OCI-LY7 (cell line): ENCODE data around the gene ZNF503.

ENCODE experiments used
- EZH2phosphoT487 ChIP-seq: fragments of 200-600 bp; sonication (generic); IDR thresholded peaks from 2 replicates; pipeline ENCODE4 v1.6.1; 2018; ENCODE audit warnings: low read depth, borderline replicate concordance, mild to moderate bottlenecking, mixed run types, antibody characterized with exemption, low read length, moderate library complexity, mixed read lengths
- TF ChIP-seq, protein P1 (sequence below): fragments of 200-600 bp; sonication (generic); conservative IDR thresholded peaks from 2 replicates; pipeline ENCODE4 v1.5.1; 2014; ENCODE audit warnings: mild to moderate bottlenecking, antibody characterized with exemption, low read length, moderate library complexity, mixed read lengths

DNA sequence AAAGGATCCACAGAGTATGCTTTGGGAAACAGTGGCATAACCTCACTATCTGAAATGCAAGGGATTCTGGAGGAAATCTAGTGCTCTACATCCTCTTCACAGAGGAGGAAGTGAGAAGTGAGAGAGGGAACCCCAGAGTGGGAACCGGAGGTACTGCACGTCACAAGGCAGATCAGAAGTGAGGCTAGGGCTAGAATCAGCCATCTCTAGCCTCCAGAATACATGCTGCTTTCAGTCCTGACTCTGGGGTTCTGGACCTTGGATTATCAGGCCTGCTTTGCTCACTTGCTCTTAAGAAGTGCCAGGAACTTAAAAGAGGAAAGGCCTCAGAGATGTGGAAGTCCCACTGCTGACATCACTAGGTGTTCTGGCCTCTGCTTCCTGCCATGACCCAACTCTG, 25.7 kb downstream of the ZNF503 start:
- TF ChIP-seq, protein P1, sequence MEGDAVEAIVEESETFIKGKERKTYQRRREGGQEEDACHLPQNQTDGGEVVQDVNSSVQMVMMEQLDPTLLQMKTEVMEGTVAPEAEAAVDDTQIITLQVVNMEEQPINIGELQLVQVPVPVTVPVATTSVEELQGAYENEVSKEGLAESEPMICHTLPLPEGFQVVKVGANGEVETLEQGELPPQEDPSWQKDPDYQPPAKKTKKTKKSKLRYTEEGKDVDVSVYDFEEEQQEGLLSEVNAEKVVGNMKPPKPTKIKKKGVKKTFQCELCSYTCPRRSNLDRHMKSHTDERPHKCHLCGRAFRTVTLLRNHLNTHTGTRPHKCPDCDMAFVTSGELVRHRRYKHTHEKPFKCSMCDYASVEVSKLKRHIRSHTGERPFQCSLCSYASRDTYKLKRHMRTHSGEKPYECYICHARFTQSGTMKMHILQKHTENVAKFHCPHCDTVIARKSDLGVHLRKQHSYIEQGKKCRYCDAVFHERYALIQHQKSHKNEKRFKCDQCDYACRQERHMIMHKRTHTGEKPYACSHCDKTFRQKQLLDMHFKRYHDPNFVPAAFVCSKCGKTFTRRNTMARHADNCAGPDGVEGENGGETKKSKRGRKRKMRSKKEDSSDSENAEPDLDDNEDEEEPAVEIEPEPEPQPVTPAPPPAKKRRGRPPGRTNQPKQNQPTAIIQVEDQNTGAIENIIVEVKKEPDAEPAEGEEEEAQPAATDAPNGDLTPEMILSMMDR = no peak
- TF ChIP-seq EZH2phosphoT487 = no peak
